Right atrium auricular region (tissue), 2 donors: ENCODE results near the gene RAB3A. TPM values are rescaled to one million over a fixed set of nuclear protein-coding genes. Genes with fewer than 3 reads are reported as not detected.
A peak's percentile ranks its signal among the peaks of the same experiment; 100 is the strongest.

ENCODE experiments used
- DNase-seq: peaks from one replicate; pipeline ENCODE4 v3.0.0-alpha.2; 2019; ENCODE audit warnings: low spot score
- H3K27ac ChIP-seq, 2 donors: fragments of 200-600 bp; sonication (generic); 1 replicate in 1 of 2; 2 replicates in 1 of 2; pipeline ENCODE4 v1.5.1; 2016 to 2019
- H3K27me3 ChIP-seq, 2 donors: fragments of 200-600 bp; sonication (generic); one replicate each; pipeline versions ENCODE4 v1.5.1 to v1.6.0; 2017 to 2019
- H3K36me3 ChIP-seq: fragments of 200-600 bp; sonication (generic); one replicate; pipeline ENCODE4 v1.5.1; 2016
- H3K4me1 ChIP-seq, 2 donors: fragments of 200-600 bp; sonication (generic); one replicate each; pipeline versions ENCODE4 v1.5.1 to v1.6.0; 2017 to 2019
- H3K4me3 ChIP-seq, 2 donors: fragments of 200-600 bp; sonication (generic); 1 replicate in 1 of 2; 2 replicates in 1 of 2; pipeline ENCODE4 v1.5.1; 2017 to 2019; ENCODE audit warnings: mild to moderate bottlenecking in 1 of 2, moderate library complexity in 1 of 2
- H3K9me3 ChIP-seq, 2 donors: fragments of 200-600 bp; sonication (generic); one replicate each; pipeline ENCODE4 v1.5.1; 2019
- CTCF ChIP-seq, 2 donors: fragments of 200-600 bp; sonication (generic); IDR thresholded peaks; one replicate each; pipeline ENCODE4 v1.5.1; 2019; ENCODE audit warnings: antibody characterized with exemption in 2 of 2
- total RNA-seq, 2 donors: library from RNA; depleted of rRNA; stranded (reverse); fragments of >200 nt; gene quantifications; one replicate each; pipeline ENCODE4 v1.1.0, GENCODE V29; 2016

The RAB3A gene
- total RNA-seq, 2 donors from 2014 or later, result 8.6 to 27.0 TPM

- TF ChIP-seq CTCF (IDR thresholded peaks at IDR 0.05), result no peak
Measured at GRCh38 chr19:18205200-18205892, 1.5 kb upstream of the RAB3A start.

GRCh38 chr19:18204394-18205199 lies 755 bp upstream of the RAB3A start:
- Histone ChIP-seq H3K27ac (peak overlapping the region; percentile 100), H3K4me1 (peaks cover 0 to 28% of the 10 kb centered on the region in 2 donors), H3K4me3 (peak overlapping the region; percentile 55 to 75), H3K9me3 (no peaks in the 10 kb centered on the region), H3K36me3 (peaks cover 7% of the 10 kb centered on the region), H3K27me3 (no peaks in the 10 kb centered on the region)
- TF ChIP-seq CTCF (IDR thresholded peaks at IDR 0.05), result no peak
- DNase-seq, result no peak

More at GRCh38 chr19:18205200-18205892, 1.5 kb upstream of the RAB3A start:
- Histone ChIP-seq H3K4me3 (peak overlapping the region; percentile 55 to 75), H3K27me3 (no peaks in the 10 kb centered on the region), H3K4me1 (peaks cover 0 to 28% of the 10 kb centered on the region in 2 donors), H3K36me3 (no peaks in the 10 kb centered on the region), H3K27ac (peak overlapping the region; percentile 100), H3K9me3 (no peaks in the 10 kb centered on the region)
- DNase-seq, result peak; percentile 87

- peak overlapping the region; percentile 77 to 86 for H3K27ac ChIP-seq
- TF ChIP-seq CTCF (IDR thresholded peaks at IDR 0.05), result no peak
- peaks cover 16% of the 10 kb centered on the region for H3K36me3 ChIP-seq
- peaks cover 0 to 28% of the 10 kb centered on the region in 2 donors for H3K4me1 ChIP-seq
- H3K4me3 ChIP-seq, result peak overlapping the region; percentile 74 to 85
- no peaks in the 10 kb centered on the region for H3K9me3 ChIP-seq
- H3K27me3 ChIP-seq, result no peaks in the 10 kb centered on the region
- no peak for DNase-seq
Measured at GRCh38 chr19:18203408-18203862, 407 bp downstream of the RAB3A start.

- Histone ChIP-seq H3K4me3 (peak overlapping the region; percentile 74 to 85), H3K36me3 (peaks cover 21% of the 10 kb centered on the region), H3K27ac (peak overlapping the region; percentile 31 to 86), H3K9me3 (no peaks in the 10 kb centered on the region), H3K27me3 (no peaks in the 10 kb centered on the region), H3K4me1 (peaks cover 0 to 23% of the 10 kb centered on the region in 2 donors)
- no peak for DNase-seq
- TF ChIP-seq CTCF (IDR thresholded peaks at IDR 0.05), result peak in 1 of 2 donors; percentile 41
Measured at GRCh38 chr19:18202778-18203407, 949 bp downstream of the RAB3A start.

GRCh38 chr19:18202397-18202777 lies 1.5 kb downstream of the RAB3A start:
- TF ChIP-seq CTCF (IDR thresholded peaks at IDR 0.05), result no peak
- no peak for DNase-seq
- H3K4me1 ChIP-seq, result peaks cover 0 to 21% of the 10 kb centered on the region in 2 donors
- no peaks in the 10 kb centered on the region for H3K27me3 ChIP-seq
- H3K4me3 ChIP-seq, result no peak overlapping the region
- H3K9me3 ChIP-seq, result no peaks in the 10 kb centered on the region
- peak overlapping the region; percentile 31 to 36 for H3K27ac ChIP-seq
- peaks cover 23% of the 10 kb centered on the region for H3K36me3 ChIP-seq
